Lung microvascular endothelial cell (primary cell): ENCODE data around the gene RHBDL2. TPM values are rescaled to one million over a fixed set of nuclear protein-coding genes. Genes with fewer than 3 reads are reported as not detected.
"Not testable (repeated sequence)": the region's sequence is repeated elsewhere in the genome, so short reads cannot be mapped to it uniquely, and the experiment has no call there.

Source experiments
- DNase-seq, 2 donors: peaks; one replicate each; pipeline versions ENCODE4 v3.0.0 to v3.0.0-alpha.2; 2010; ENCODE audit warnings: low read depth in 2 of 2
- total RNA-seq: library from RNA; depleted of rRNA; stranded (reverse); fragments of >200 nt; gene quantifications from 2 replicates; pipeline ENCODE4 v1.2.1, GENCODE V29; 2014

The RHBDL2 gene
- total RNA-seq, 1 donor from 2014 or later, result not detected

DNA sequence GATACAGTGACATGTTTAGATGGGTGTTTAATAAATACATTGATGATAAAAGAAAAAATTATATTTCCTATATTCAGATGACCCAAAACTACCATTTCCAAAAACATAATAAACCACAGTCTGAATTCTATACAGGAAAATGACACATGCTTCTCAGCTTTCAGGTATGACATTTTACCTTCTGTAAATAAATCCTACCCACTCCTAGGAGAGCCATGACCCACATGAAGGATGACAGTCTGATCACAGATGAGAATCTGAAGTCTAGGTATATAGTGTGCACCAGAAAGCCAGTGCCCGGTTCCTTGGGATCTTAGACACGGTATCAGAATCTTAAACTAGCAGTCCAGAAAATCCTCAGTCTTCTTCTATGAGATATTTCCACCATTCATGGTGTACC is 56.5 kb downstream of the RHBDL2 start:
- DNase-seq, result no peak

DNA sequence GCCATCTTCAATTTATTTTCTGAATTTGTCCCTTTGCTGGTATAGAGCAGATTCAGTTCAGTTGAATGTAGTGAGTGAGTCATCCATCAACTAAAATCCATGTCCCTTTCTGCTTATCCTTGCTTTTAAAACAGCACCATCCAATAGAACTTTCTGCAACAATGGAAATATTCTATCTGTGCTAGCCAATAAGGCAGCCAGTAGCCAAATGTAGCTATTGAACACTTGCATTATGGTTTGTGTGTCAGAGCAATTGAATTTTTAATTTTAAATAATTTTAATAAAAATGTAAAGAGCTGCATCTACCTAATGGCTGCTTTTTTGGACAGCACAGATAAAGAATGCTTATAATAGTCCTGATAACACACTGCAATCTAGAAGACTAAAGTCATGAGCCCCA is 60.1 kb downstream of the RHBDL2 start, which contains the start of gene GJA9:
Gene GJA9 (minus strand): TSS at position 101 of the 400 bp plus-strand sequence. CDS start 5,489 bp downstream, outside the sequence.
- DNase-seq, result no peak

DNA sequence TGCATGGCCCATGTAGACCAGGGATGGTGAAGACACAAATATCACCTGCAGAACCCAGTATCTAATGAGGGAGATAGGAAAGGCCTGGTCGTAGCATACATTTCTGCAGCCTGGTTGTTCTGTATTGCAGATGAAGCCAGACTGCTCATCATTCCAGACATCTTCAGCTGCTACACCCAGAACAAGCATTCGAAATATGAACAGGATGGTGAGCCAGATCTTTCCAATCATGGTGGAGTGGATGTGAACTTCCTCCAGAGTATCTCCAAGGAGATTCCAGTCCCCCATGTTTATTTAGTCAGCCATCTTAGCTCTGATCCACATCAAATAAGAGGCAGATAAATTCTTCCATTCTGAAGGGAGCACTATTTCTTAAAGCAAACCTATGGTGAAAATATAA is 65.8 kb downstream of the RHBDL2 start:
- no peak for DNase-seq

DNA sequence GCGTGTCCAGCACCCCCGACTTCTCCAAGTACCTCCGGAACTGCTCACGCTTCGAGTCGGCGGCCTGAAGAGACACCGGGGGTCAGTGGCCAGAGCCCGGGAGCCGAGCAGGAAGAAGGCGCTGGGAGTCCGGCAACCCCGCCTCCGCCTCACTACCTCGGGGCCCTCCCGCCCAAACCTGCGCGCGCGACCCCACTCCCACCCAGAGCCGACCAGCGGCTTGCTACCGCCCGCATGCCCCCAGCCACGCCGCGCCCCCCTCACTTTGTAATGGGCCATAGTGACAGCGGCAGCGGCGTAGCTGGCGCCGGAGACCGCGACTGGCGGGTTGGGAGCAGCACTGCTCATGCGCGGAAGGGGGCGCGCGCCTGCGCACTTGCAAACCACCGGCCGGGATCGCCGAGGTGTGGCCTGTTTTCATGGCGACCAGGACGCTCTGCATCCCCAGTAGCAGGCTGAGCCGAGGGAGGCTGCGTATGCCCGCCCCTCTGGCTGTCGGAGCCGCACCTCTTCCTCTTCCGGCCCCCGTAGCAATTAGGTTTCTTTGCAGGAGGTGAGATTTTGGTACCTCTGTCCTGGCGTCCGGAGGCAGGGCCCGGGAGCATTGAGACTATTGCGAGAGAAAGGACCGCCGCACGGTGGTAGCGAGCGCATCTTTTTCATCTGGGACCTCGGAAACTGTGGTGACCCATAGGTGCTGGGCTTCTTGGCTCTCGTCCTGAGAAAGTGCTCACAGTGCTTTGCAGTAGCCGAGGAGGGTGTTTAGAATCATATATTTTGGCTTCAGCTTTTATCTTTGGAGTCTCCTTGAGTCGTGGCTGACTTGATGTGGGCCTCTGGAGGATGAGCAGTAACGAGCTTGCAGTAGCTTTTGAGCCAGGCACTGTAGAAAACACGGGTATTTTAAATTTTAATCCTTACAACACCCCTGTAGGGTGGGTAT is 68.3 kb downstream of the RHBDL2 start, which contains the start of gene MYCBP:
Gene MYCBP (minus strand): TSS at position 322 of the 943 bp plus-strand sequence. CDS start 43 bp downstream, at position 279.
- peak; percentile 97 for DNase-seq

GRCh38 chr1:38872401-38873026 is 69.1 kb downstream of the RHBDL2 start:
- peak; percentile 16 to 43 for DNase-seq

DNA sequence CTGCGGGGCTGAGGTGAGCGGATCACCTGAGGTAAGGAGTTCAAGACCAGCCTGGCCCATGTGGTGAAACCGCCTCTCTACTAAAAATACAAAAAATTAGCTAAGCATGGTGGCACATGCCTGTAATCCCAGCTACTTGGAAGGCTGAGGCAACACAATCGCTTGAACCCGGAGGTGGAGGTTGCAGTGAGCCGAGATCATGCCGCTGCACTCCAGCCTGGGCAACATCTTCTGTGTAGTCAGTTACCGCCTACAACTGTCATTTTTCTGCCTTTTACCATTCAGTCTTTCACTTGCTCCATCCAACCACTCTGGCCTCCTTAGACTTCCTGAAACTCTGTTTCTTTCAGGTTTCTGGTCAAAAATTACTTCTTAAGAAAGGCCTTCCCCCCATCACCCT is 70.6 kb downstream of the RHBDL2 start:
- DNase-seq, result no peak

DNA sequence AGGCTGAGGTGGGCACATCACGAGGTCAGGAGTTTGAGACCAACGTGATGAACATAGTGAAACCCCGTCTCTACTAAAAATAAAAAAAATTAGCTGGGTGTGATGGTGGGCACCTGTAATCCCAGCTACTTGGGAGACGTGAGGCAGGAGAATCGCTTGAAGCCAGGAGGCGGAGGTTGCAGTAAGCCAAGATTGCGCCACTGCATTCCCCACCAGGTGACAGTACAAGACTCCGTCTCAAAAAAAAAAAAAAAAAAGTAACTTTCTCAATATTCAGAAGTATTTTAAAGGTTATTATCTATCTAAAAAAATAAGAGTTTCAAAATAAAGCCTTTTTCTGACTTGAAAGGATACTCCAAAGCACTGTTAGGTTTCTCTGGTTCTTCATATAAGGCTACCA is 74.4 kb downstream of the RHBDL2 start:
- DNase-seq, result no peak

- DNase-seq, result no peak
Measured at GRCh38 chr1:38865112-38865715, 76.4 kb downstream of the RHBDL2 start.

GRCh38 chr1:38860454-38860795 is 81.2 kb downstream of the RHBDL2 start:
- DNase-seq, result peak in 1 of 2 donors; percentile 20

DNA sequence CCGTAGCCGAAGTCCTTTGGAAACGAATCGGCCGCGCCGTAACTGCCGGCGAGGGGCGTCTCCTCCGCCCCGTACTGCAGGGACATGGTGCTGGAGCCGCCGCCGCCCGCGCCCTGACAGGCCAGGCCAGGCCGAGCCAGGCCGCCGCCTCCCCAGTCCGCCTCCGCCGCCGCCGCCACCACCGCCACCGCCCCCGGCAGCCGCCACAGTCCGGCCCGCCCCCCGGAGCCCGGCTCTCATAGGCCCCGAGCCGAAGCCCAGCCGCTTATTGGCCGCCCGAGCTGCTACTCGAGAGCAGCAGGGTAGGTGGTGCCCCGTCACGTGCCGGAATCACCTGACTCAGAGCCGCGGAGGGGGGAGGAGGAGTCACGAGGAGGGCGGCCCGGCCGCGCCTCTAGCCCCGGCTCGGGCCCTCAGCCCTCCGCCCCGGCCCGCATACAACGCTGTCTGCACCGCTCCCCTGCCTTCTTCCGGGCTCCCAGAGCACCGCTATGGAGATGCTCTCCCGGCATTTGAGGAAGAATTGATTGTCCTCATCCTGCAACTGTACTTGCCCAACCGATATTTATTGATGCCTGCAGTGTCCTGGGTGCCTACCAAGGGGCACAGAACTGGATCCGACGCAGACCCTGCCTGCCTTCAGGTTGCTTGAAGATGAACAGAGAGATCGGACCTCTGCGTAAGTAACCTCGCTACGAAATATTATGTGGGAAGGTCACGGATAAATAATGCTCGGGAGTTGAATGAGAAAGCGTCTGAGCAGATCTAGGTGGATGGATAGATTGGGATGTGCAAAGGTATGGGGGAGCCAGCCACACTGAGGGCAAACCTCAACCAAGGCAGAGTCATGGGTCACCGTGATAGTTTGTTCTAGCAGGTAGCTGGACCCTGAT is 81.8 kb downstream of the RHBDL2 start, which contains the start of gene RRAGC:
Gene RRAGC (minus strand): TSS at position 212 of the 893 bp plus-strand sequence. CDS start 126 bp downstream, at position 86.
- peak; percentile 98 to 99 for DNase-seq

- peak; percentile 51 to 71 for DNase-seq
Measured at GRCh38 chr1:38858833-38859560, 82.6 kb downstream of the RHBDL2 start.

- DNase-seq, result no peak
Measured at GRCh38 chr1:38852780-38853179, 88.8 kb downstream of the RHBDL2 start.

DNA sequence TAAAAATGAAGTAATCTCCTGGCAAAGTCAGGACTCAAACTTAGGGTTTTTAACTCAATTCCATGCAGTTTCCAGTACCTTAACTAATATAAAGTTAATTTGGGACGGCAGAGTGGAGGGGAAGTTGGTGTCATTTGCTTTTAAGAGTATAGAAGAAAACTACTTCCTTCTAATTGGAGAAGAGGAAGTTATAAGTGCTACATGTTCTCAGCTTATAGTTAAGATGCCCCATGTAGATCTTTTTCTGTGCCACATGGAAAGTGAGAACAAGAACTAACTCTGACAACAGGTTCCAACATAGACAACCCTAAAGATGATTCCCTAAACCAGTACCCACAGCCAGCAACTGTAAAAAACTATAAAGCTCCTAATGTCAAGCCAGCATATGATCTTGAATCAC is 93.6 kb downstream of the RHBDL2 start:
- DNase-seq, result no peak

DNA sequence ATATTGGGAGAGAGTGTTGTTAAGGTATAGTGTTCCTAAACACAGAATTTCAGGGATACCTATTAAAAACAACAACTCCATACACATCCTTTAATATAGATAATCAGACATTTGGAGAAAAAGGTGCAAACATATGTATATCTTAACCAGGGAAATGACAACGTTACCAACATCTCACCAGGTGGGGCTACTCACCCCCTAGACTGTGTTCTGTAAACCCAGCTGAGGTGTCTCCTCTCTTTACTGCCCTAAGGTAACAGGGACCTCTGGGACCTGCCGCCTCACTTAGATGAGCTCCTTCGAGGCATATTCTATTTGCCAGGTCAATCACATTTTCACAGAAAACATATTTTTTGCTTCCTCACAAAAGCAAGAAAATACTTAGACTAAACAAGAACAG is 95.4 kb downstream of the RHBDL2 start:
- no peak for DNase-seq

DNA sequence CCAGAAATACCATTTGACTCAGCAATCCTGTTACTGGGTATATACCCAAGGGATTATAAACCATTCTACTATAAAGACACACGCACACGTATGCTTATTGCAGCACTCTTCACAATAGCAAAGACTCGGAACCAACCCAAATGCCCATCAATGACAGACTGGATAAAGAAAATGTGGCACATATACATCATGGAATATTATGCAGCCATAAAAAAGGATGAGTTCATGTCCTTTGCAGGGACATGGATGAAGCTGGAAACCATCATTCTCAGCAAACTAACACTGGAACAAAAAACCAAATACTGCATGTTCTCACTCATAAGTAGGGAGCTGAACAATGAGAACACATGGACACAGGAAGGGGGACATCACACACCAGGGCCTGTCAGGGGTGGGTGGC is 96.5 kb downstream of the RHBDL2 start:
- not testable (repeated sequence) for DNase-seq

GRCh38 chr1:38840281-38840680 is 101.3 kb downstream of the RHBDL2 start:
- DNase-seq, result peak in 1 of 2 donors; percentile 46

DNA sequence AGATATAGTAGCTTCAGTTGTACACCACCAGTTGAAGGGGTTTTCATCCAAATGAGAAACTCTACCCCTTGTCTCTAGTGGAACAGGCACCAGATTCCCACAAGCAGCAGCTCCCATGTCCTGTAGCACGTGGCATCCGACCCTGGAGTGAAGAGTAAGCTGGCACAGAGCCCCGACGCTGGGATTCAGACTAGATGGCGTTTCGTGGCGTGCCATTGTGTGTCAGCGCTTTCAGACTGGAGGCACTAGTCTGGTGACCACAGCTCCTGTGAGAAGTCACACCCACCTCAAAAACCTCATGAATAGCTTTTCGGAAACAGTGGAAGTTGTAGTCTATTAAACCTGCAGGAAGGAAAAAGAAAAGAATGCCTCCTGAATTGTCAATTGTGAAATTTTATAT is 102.3 kb downstream of the RHBDL2 start:
- peak; percentile 62 to 87 for DNase-seq

- DNase-seq, result not testable (repeated sequence)
Measured at GRCh38 chr1:38836316-38836715, 105.3 kb downstream of the RHBDL2 start.
